ENCODE results near the gene KDM4B.

KDM4B gene

GRCh38 chr19:4987692-4988370 is 18.9 kb downstream of the KDM4B start:
- DNase-seq (ENCODE audit: extremely low read depth, low read depth), result no peak
- no peak for TF ChIP-seq CTCF (IDR thresholded peaks at IDR 0.05; ENCODE audit: low read depth, low read length)

- DNase-seq (ENCODE audit: extremely low read depth, low read depth), result no peak
- TF ChIP-seq CTCF (IDR thresholded peaks at IDR 0.05; ENCODE audit: low read depth, low read length), result no peak
Observed at GRCh38 chr19:4988770-4989251, 19.9 kb downstream of the KDM4B start.

- no peak for TF ChIP-seq CTCF (IDR thresholded peaks at IDR 0.05; ENCODE audit: low read depth, low read length)
- no peak for DNase-seq (ENCODE audit: extremely low read depth, low read depth)
Observed at GRCh38 chr19:4990306-4990705, 21.4 kb downstream of the KDM4B start.

- no peak for TF ChIP-seq CTCF (IDR thresholded peaks at IDR 0.05; ENCODE audit: low read depth, low read length)
- DNase-seq (ENCODE audit: extremely low read depth, low read depth), result no peak
Observed at GRCh38 chr19:4991538-4991937, 22.6 kb downstream of the KDM4B start.

- DNase-seq (ENCODE audit: extremely low read depth, low read depth), result no peak
- no peak for TF ChIP-seq CTCF (IDR thresholded peaks at IDR 0.05; ENCODE audit: low read depth, low read length)
Observed at GRCh38 chr19:4991996-4992698, 23.2 kb downstream of the KDM4B start.

- DNase-seq (ENCODE audit: extremely low read depth, low read depth), result no peak
Observed at GRCh38 chr19:4993683-4994082, 24.8 kb downstream of the KDM4B start.

More at GRCh38 chr19:4993683-4994082, 24.8 kb downstream of the KDM4B start:
- TF ChIP-seq CTCF (IDR thresholded peaks at IDR 0.05; ENCODE audit: low read depth, low read length), result no peak

All from AG09319 (cell line).